Thyroid gland (tissue), 4 donors: Measurements from ENCODE around the gene TRAM2. TPM values are rescaled to one million over a fixed set of nuclear protein-coding genes. Genes with fewer than 3 reads are reported as not detected.

Source experiments
- DNase-seq, 2 donors: peaks; one replicate each; pipeline ENCODE4 v3.0.0-alpha.2; 2019
- H3K27ac ChIP-seq, 3 donors: fragments of 200-600 bp; sonication (generic); 1 replicate in 2 of 3; 2 replicates in 1 of 3; pipeline ENCODE4 v1.5.1; 2016 to 2019; ENCODE audit warnings: mild to moderate bottlenecking in 1 of 3, moderate library complexity in 1 of 3
- H3K27me3 ChIP-seq: fragments of 200-600 bp; sonication (generic); one replicate; pipeline ENCODE4 v1.5.1; 2019
- H3K36me3 ChIP-seq, 2 donors: fragments of 200-600 bp; sonication (generic); one replicate each; pipeline ENCODE4 v1.5.1; 2016 to 2019
- H3K4me1 ChIP-seq, 2 donors: fragments of 200-600 bp; sonication (generic); one replicate each; pipeline ENCODE4 v1.5.1; 2017 to 2019
- H3K4me3 ChIP-seq, 3 donors: fragments of 200-600 bp; sonication (generic); replicated peaks in 1 of 3; 1 replicate in 2 of 3; 2 replicates in 1 of 3; pipeline ENCODE4 v1.5.1; 2016; ENCODE audit warnings: mild to moderate bottlenecking in 1 of 3
- H3K9me3 ChIP-seq: fragments of 200-600 bp; sonication (generic); one replicate; pipeline ENCODE4 v1.5.1; 2017
- CTCF ChIP-seq, 6 experiments: fragments of 200-600 bp in 3 of 6; fragments of 450-650 bp in 3 of 6; sonication (generic) in 3 of 6; IDR thresholded peaks; one replicate each; pipeline ENCODE4 v1.5.1; 2016 to 2019; ENCODE audit warnings: antibody characterized with exemption in 6 of 6, mild to moderate bottlenecking in 2 of 6, inconsistent platforms in 1 of 6, moderate library complexity in 1 of 6
- POLR2A ChIP-seq, 2 donors: fragments of 450-650 bp; IDR thresholded peaks; one replicate each; pipeline ENCODE4 v1.6.1; 2017; ENCODE audit warnings: antibody characterized with exemption in 2 of 2, mild to moderate bottlenecking in 2 of 2, moderate library complexity in 1 of 2
- WGBS, 2 donors: methylation state at CpG; one replicate each; pipeline ENCODE4 v1.1.5; 2017; 5-methylcytosine and 5-hydroxymethylcytosine counted together
- intact Hi-C: fragments of 100-400 bp; cut with DNase I; formaldehyde crosslinking; loops from one replicate; pipeline ENCODE4 v1.15.1; 2023
- total RNA-seq, 4 donors: library from RNA; depleted of rRNA; stranded (reverse); fragments of >200 nt; gene quantifications; one replicate each; pipeline ENCODE4 v1.2.3, GENCODE V29; 2016

Gene TRAM2
- total RNA-seq, 4 donors from 2014 or later, result 16.5 to 21.8 (median 19.7) TPM

GRCh38 chr6:52566853-52567279 is 10.0 kb downstream of the TRAM2 start:
- Histone ChIP-seq H3K27ac (peak overlapping the region in 2 of 3 donors; percentile 25 to 33), H3K4me3 (no peak overlapping the region), H3K36me3 (no peaks in the 10 kb centered on the region), H3K9me3 (no peaks in the 10 kb centered on the region), H3K27me3 (no peaks in the 10 kb centered on the region), H3K4me1 (peaks cover 43 to 78% of the 10 kb centered on the region in 2 donors)
- intact Hi-C loops, result no loop called here
- no peak for TF ChIP-seq POLR2A (IDR thresholded peaks at IDR 0.05)
- TF ChIP-seq CTCF (IDR thresholded peaks at IDR 0.05), result no peak
- DNase-seq, result no peak
- 76 to 93% methylated on average over 3 of the region's 3 CpGs for WGBS, 2 donors

GRCh38 chr6:52566201-52566600 is 10.7 kb downstream of the TRAM2 start:
- intact Hi-C loops, result no loop called here
- 84 to 86% methylated on average over 2 of the region's 2 CpGs for WGBS, 2 donors

GRCh38 chr6:52564856-52565255 is 12.0 kb downstream of the TRAM2 start:
- H3K27ac ChIP-seq, result no peak overlapping the region
- H3K27me3 ChIP-seq, result no peaks in the 10 kb centered on the region
- peaks cover 26 to 60% of the 10 kb centered on the region in 2 donors for H3K4me1 ChIP-seq
- intact Hi-C loops, result no loop called here
- no peaks in the 10 kb centered on the region for H3K9me3 ChIP-seq
- DNase-seq, result no peak
- WGBS, 2 donors, result 90 to 96% methylated on average over 3 of the region's 3 CpGs
- TF ChIP-seq CTCF (IDR thresholded peaks at IDR 0.05) (no peak), POLR2A (IDR thresholded peaks at IDR 0.05) (no peak)
- H3K36me3 ChIP-seq, result no peaks in the 10 kb centered on the region
- no peak overlapping the region for H3K4me3 ChIP-seq

More at GRCh38 chr6:52566201-52566600, 10.7 kb downstream of the TRAM2 start:
- Histone ChIP-seq H3K4me1 (peaks cover 39 to 71% of the 10 kb centered on the region in 2 donors), H3K27me3 (no peaks in the 10 kb centered on the region), H3K27ac (peak overlapping the region in 2 of 3 donors; percentile 25 to 33), H3K4me3 (no peak overlapping the region), H3K9me3 (no peaks in the 10 kb centered on the region), H3K36me3 (no peaks in the 10 kb centered on the region)
- DNase-seq, result no peak
- TF ChIP-seq CTCF (IDR thresholded peaks at IDR 0.05) (no peak), POLR2A (IDR thresholded peaks at IDR 0.05) (no peak)

GRCh38 chr6:52562911-52563310 is 13.9 kb downstream of the TRAM2 start:
- TF ChIP-seq CTCF (IDR thresholded peaks at IDR 0.05), result no peak
- no peak for TF ChIP-seq POLR2A (IDR thresholded peaks at IDR 0.05)
- no peak overlapping the region for H3K4me3 ChIP-seq
- intact Hi-C loops, result no loop called here
- H3K9me3 ChIP-seq, result no peaks in the 10 kb centered on the region
- no peak overlapping the region for H3K27ac ChIP-seq
- H3K27me3 ChIP-seq, result no peaks in the 10 kb centered on the region
- no peak for DNase-seq
- no peaks in the 10 kb centered on the region for H3K36me3 ChIP-seq
- H3K4me1 ChIP-seq, result peaks cover 9 to 57% of the 10 kb centered on the region in 2 donors
- WGBS, 2 donors, result 60 to 64% methylated on average over 3 of the region's 3 CpGs

GRCh38 chr6:52560462-52560861 is 16.4 kb downstream of the TRAM2 start:
- Histone ChIP-seq H3K4me3 (no peak overlapping the region), H3K27ac (no peak overlapping the region), H3K36me3 (no peaks in the 10 kb centered on the region), H3K9me3 (no peaks in the 10 kb centered on the region), H3K27me3 (no peaks in the 10 kb centered on the region), H3K4me1 (peaks cover 19 to 53% of the 10 kb centered on the region in 2 donors)
- no peak for TF ChIP-seq POLR2A (IDR thresholded peaks at IDR 0.05)
- no peak for TF ChIP-seq CTCF (IDR thresholded peaks at IDR 0.05)
- 74 to 86% methylated on average over 5 of the region's 5 CpGs for WGBS, 2 donors
- intact Hi-C loops, result no loop called here
- DNase-seq, result no peak
